SU-DHL-6 (cell line): ENCODE results near the gene ABR.

Source experiments
- H2AFZ ChIP-seq: fragments of 200-600 bp; sonication (generic); 2 replicates; pipeline ENCODE4 v1.6.1; 2014; ENCODE audit warnings: low read depth, mild to moderate bottlenecking, moderate library complexity, mixed read lengths, antibody characterized with exemption, low read length; ENCODE audit not compliant: severe bottlenecking
- H3F3A ChIP-seq: fragments of 200-600 bp; shearing (Covaris generic); 2 replicates; pipeline ENCODE4 v1.6.0; 2016; ENCODE audit warnings: antibody characterized with exemption, mild to moderate bottlenecking; ENCODE audit not compliant: insufficient read depth
- H3K27ac ChIP-seq: fragments of 200-600 bp; sonication (generic); 2 replicates; pipeline ENCODE4 v1.5.1; 2016; ENCODE audit warnings: low read depth, mild to moderate bottlenecking, low read length, moderate library complexity, mixed read lengths
- H3K27me3 ChIP-seq: fragments of 200-600 bp; sonication (generic), shearing (Covaris generic); 2 replicates; pipeline ENCODE4 v1.6.0; 2014; ENCODE audit warnings: mild to moderate bottlenecking, low read length
- H3K36me3 ChIP-seq: fragments of 200-600 bp; sonication (generic); 2 replicates; pipeline ENCODE4 v1.6.1; 2014; ENCODE audit warnings: mild to moderate bottlenecking, low read length, mixed read lengths
- H3K4me2 ChIP-seq: fragments of 300-600, 200-600 bp; shearing (Covaris generic), sonication (generic); 2 replicates; pipeline ENCODE4 v1.6.0; 2014; ENCODE audit warnings: low read length, low read depth, mild to moderate bottlenecking; ENCODE audit not compliant: poor library complexity, severe bottlenecking
- H3K4me3 ChIP-seq: fragments of 200-600 bp; sonication (generic); 2 replicates; pipeline ENCODE4 v1.5.1; 2014; ENCODE audit warnings: antibody characterized with exemption, low read length, mild to moderate bottlenecking, mixed read lengths; ENCODE audit not compliant: insufficient read depth, poor library complexity, severe bottlenecking
- H3K79me2 ChIP-seq: fragments of 200-600 bp; sonication (generic); 2 replicates; pipeline ENCODE4 v1.6.1; 2014; ENCODE audit warnings: mild to moderate bottlenecking, low read length, moderate library complexity; ENCODE audit not compliant: insufficient read depth
- H3K9ac ChIP-seq: fragments of 200-600 bp; sonication (generic); 2 replicates; pipeline ENCODE4 v1.7.0; 2014; ENCODE audit warnings: mild to moderate bottlenecking, low read length
- H3K9me2 ChIP-seq: fragments of 200-600 bp; sonication (generic); replicated peaks from 2 replicates; pipeline ENCODE4 v1.6.1; 2014; ENCODE audit warnings: low read length; ENCODE audit not compliant: insufficient read depth
- H3K9me3 ChIP-seq: fragments of 200-600 bp; sonication (generic); 2 replicates; pipeline ENCODE4 v1.6.1; 2014; ENCODE audit warnings: low read length, mixed read lengths; ENCODE audit not compliant: insufficient read depth
- H4K20me1 ChIP-seq: fragments of 200-600 bp; sonication (generic); 2 replicates; pipeline ENCODE4 v1.6.1; 2014; ENCODE audit warnings: low read depth, mild to moderate bottlenecking, antibody characterized with exemption, low read length, moderate library complexity, mixed read lengths
- EZH2phosphoT487 ChIP-seq: fragments of 200-600 bp; sonication (generic), shearing (Covaris generic); conservative IDR thresholded peaks from 2 replicates; pipeline ENCODE4 v1.6.1; 2018; ENCODE audit warnings: mild to moderate bottlenecking, antibody characterized with exemption, low read length, moderate library complexity, mixed read lengths
- TF ChIP-seq, protein P1 (sequence below): fragments of 200-600 bp; sonication (generic); IDR thresholded peaks from one replicate; pipeline ENCODE4 v1.5.1; 2017; ENCODE audit warnings: antibody characterized with exemption, mild to moderate bottlenecking, low read length, moderate library complexity; ENCODE audit not compliant: insufficient read depth, poor library complexity, severe bottlenecking

Gene ABR

GRCh38 chr17:953767-954166, 226.0 kb downstream of the ABR start:
- no peak overlapping the region for H3K4me3 ChIP-seq
- no peaks in the 10 kb centered on the region for H3K79me2 ChIP-seq

More at GRCh38 chr17:953767-954166, 226.0 kb downstream of the ABR start:
- no peaks in the 10 kb centered on the region for H4K20me1 ChIP-seq
- no peak overlapping the region for H3K9ac ChIP-seq
- H3K4me2 ChIP-seq, result no peak overlapping the region
- H3K27me3 ChIP-seq, result no peaks in the 10 kb centered on the region
- no peaks in the 10 kb centered on the region for H3K9me2 ChIP-seq
- no peaks in the 10 kb centered on the region for H3K36me3 ChIP-seq
- H3K27ac ChIP-seq, result no peak overlapping the region
- no peaks in the 10 kb centered on the region for H3F3A ChIP-seq
- no peaks in the 10 kb centered on the region for H3K9me3 ChIP-seq
- no peak overlapping the region for H2AFZ ChIP-seq
- TF ChIP-seq, protein P1, sequence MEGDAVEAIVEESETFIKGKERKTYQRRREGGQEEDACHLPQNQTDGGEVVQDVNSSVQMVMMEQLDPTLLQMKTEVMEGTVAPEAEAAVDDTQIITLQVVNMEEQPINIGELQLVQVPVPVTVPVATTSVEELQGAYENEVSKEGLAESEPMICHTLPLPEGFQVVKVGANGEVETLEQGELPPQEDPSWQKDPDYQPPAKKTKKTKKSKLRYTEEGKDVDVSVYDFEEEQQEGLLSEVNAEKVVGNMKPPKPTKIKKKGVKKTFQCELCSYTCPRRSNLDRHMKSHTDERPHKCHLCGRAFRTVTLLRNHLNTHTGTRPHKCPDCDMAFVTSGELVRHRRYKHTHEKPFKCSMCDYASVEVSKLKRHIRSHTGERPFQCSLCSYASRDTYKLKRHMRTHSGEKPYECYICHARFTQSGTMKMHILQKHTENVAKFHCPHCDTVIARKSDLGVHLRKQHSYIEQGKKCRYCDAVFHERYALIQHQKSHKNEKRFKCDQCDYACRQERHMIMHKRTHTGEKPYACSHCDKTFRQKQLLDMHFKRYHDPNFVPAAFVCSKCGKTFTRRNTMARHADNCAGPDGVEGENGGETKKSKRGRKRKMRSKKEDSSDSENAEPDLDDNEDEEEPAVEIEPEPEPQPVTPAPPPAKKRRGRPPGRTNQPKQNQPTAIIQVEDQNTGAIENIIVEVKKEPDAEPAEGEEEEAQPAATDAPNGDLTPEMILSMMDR, result no peak
- no peak for TF ChIP-seq EZH2phosphoT487
